Neutrophil (primary cell): Measurements from ENCODE around the gene CORO2A.
"Not testable (repeated sequence)": the region's sequence is repeated elsewhere in the genome, so short reads cannot be mapped to it uniquely, and the experiment has no call there.

Experiments used
- H3K27ac ChIP-seq: fragments of 200-600 bp; sonication (generic); 2 replicates; pipeline ENCODE4 v1.5.1; 2016; ENCODE audit warnings: mild to moderate bottlenecking, moderate library complexity
- H3K27me3 ChIP-seq: fragments of 200-600 bp; sonication (generic); 2 replicates; pipeline ENCODE4 v1.6.0; 2016; ENCODE audit warnings: mild to moderate bottlenecking
- H3K36me3 ChIP-seq: fragments of 200-600 bp; sonication (generic); 2 replicates; pipeline ENCODE4 v1.5.1; 2017
- H3K4me1 ChIP-seq, 2 experiments: fragments of 200-600 bp in 1 of 2; sonication (generic) in 1 of 2; 1 replicate in 1 of 2; 2 replicates in 1 of 2; pipeline versions ENCODE4 v1.5.1 to v1.6.1; 2013 to 2016; ENCODE audit warnings: low read depth in 1 of 2, low read length in 1 of 2, mild to moderate bottlenecking in 1 of 2, moderate library complexity in 1 of 2; ENCODE audit not compliant: control insufficient read depth in 1 of 2, insufficient read depth in 1 of 2
- H3K4me3 ChIP-seq, 2 experiments: fragments of 200-600 bp in 1 of 2; sonication (generic) in 1 of 2; 1 replicate in 1 of 2; 2 replicates in 1 of 2; pipeline ENCODE4 v1.5.1; 2013 to 2016; ENCODE audit warnings: low read depth in 1 of 2, low read length in 1 of 2, mild to moderate bottlenecking in 1 of 2, moderate library complexity in 1 of 2
- H3K9me3 ChIP-seq: fragments of 200-600 bp; sonication (generic); 2 replicates; pipeline ENCODE4 v1.5.1; 2016
- TF ChIP-seq, protein P1 (sequence below): fragments of 200-600 bp; sonication (generic); IDR thresholded peaks from 2 replicates; pipeline ENCODE4 v1.5.1; 2016; ENCODE audit warnings: antibody characterized with exemption

Gene CORO2A

GRCh38 chr9:98091735-98092612 lies 100.5 kb downstream of the CORO2A start:
- Histone ChIP-seq H3K36me3 (peaks cover 62% of the 10 kb centered on the region), H3K27ac (no peak overlapping the region)

DNA sequence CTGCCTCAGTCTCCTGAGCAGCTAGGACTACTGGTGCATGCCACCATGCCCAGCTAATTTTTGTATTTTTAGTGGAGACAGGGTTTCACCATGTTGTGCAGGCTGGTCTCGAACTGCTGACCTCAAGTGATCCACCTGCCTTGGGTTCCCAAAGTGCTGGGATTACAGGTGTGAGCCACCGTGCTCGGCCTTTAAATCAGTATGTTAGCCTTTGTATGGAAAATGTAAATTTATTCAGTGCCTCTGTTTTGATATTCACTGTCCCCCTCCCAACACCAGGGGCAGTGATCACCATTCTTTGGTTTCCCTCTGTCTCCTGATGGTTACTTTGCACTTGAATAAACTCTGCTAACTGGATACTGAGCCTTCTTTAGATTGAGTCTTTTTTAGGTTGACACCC lies 101.8 kb downstream of the CORO2A start:
- not testable (repeated sequence) for H3K4me1 ChIP-seq, H3K27me3 ChIP-seq, H3K4me3 ChIP-seq, H3K27ac ChIP-seq, H3K9me3 ChIP-seq
- H3K36me3 ChIP-seq = peaks cover 61% of the 10 kb centered on the region

More at GRCh38 chr9:98091735-98092612, 100.5 kb downstream of the CORO2A start:
- Histone ChIP-seq H3K4me3 (no peak overlapping the region), H3K9me3 (no peaks in the 10 kb centered on the region), H3K27me3 (no peaks in the 10 kb centered on the region), H3K4me1 (peaks cover 6 to 7% of the 10 kb centered on the region in 2 experiments)
- TF ChIP-seq, protein P1, sequence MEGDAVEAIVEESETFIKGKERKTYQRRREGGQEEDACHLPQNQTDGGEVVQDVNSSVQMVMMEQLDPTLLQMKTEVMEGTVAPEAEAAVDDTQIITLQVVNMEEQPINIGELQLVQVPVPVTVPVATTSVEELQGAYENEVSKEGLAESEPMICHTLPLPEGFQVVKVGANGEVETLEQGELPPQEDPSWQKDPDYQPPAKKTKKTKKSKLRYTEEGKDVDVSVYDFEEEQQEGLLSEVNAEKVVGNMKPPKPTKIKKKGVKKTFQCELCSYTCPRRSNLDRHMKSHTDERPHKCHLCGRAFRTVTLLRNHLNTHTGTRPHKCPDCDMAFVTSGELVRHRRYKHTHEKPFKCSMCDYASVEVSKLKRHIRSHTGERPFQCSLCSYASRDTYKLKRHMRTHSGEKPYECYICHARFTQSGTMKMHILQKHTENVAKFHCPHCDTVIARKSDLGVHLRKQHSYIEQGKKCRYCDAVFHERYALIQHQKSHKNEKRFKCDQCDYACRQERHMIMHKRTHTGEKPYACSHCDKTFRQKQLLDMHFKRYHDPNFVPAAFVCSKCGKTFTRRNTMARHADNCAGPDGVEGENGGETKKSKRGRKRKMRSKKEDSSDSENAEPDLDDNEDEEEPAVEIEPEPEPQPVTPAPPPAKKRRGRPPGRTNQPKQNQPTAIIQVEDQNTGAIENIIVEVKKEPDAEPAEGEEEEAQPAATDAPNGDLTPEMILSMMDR = no peak

DNA sequence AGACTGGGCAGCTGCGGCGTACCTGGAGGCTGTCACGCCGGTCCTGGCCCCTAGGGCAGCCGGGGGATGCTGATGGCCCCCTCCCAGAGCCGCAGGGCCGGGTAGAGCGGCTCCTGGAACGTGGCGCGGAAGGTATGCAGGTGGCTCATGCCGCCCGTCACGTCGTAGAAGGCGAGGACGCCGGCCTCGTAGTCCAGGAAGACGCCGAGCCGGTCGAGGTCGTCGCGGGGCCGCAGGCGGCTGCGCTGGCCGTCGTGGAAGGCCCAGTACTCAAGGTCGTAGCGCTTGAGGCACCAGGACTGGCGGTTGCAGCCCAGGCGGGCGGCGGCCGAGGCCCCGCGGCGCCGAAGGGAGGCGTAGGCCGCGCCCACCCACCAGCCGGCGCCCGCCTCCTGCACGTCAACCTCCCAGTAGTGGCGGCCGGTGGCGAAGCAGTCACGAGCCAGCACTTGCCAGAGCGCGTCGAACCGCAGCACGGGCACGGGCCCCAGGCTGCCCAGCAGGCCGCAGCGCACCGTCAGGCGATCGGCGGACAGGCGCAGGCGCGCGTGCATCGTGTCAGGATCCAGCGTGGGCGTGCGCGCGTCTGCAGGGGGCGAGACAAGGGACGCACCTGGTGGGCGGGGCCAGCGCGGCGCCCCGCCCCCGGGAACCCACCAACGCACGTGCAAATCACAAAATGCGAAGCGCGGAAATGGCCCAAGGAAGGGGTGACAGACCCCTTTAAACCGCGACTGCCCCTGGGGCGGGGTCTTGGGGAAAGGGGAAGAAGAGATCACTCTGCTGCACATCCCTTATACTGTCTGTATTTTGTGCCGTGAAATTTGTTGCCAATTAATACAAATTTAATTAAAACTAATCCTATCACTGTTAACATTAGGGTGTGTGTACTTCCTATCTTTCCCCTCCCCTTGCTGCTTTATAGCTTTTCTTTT lies 104.8 kb downstream of the CORO2A start:
- peak overlapping the region; percentile 44 to 48 for H3K4me3 ChIP-seq
- H3K4me1 ChIP-seq = peaks cover 6 to 7% of the 10 kb centered on the region in 2 experiments
- H3K27ac ChIP-seq = no peak overlapping the region
- H3K9me3 ChIP-seq = no peaks in the 10 kb centered on the region
- H3K36me3 ChIP-seq = peaks cover 70% of the 10 kb centered on the region
- TF ChIP-seq, protein P1 = no peak
- no peaks in the 10 kb centered on the region for H3K27me3 ChIP-seq

DNA sequence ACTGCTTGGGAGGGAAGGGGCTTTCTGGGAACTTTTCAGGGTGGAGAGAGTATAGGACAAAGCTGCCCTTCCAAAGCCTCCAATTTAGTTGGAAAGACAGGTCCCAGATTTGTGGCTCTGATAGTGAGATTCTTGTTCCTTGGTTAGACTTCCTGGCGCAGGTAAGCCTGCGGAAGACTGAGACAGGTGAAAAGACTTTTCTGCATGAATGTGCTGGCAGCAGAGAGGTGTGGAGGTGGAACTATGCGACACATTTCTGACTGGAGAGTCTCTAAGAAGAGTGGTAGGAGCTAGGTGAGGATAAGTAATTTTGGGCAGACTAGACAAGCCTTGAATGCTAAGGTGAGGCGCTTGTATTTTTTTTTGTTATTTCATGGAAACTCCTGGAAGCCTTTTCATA lies 106.0 kb downstream of the CORO2A start:
- peaks cover 0 to 7% of the 10 kb centered on the region in 2 experiments for H3K4me1 ChIP-seq
- no peaks in the 10 kb centered on the region for H3K9me3 ChIP-seq
- H3K27me3 ChIP-seq = no peaks in the 10 kb centered on the region
- peaks cover 82% of the 10 kb centered on the region for H3K36me3 ChIP-seq
- no peak overlapping the region for H3K4me3 ChIP-seq
- H3K27ac ChIP-seq = no peak overlapping the region
- TF ChIP-seq, protein P1 = no peak

DNA sequence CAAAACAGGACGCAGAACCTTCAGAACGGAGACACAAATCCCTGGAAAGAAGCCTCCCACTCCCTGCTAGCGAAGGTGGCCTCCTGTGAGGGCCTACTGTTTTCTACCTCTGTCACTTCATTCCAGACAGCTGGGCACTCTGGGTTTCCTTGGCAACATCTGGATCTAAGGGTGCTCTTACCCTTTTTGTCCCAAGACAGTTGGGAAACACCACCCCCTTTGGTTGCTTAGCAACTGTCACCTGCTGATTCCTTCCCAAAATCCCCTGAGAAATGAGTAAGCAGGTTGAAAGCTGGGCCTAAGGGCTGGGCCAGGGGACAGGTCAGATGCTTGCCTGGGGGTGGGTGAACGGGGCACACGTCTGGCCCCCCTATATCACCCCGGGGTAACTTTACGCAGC lies 106.5 kb downstream of the CORO2A start:
- Histone ChIP-seq H3K9me3 (no peaks in the 10 kb centered on the region), H3K4me1 (peaks cover 0 to 9% of the 10 kb centered on the region in 2 experiments), H3K27me3 (no peaks in the 10 kb centered on the region), H3K27ac (no peak overlapping the region), H3K36me3 (peaks cover 83% of the 10 kb centered on the region), H3K4me3 (no peak overlapping the region)
- TF ChIP-seq, protein P1 = no peak
